Loucy (cell line): ENCODE results near the gene SLC35G2.

Experiments
- H2AFZ ChIP-seq: fragments of 200-600 bp; sonication (generic); 2 replicates; pipeline ENCODE4 v1.6.0; 2016; ENCODE audit warnings: antibody characterized with exemption, mild to moderate bottlenecking, low read length, moderate library complexity
- H3F3A ChIP-seq: fragments of 200-600 bp; 2 replicates; pipeline ENCODE4 v1.6.0; 2016; ENCODE audit warnings: antibody characterized with exemption, low read depth, mild to moderate bottlenecking
- H3K27me3 ChIP-seq: fragments of 200-600 bp; sonication (generic); 2 replicates; pipeline ENCODE4 v1.6.1; 2014; ENCODE audit warnings: low read length, mild to moderate bottlenecking; ENCODE audit not compliant: insufficient read depth, poor library complexity, severe bottlenecking
- H3K36me3 ChIP-seq: fragments of 200-600 bp; sonication (generic); 2 replicates; pipeline ENCODE4 v1.6.1; 2016; ENCODE audit warnings: low read length; ENCODE audit not compliant: insufficient read depth
- H3K4me1 ChIP-seq: fragments of 200-600 bp; sonication (generic); 2 replicates; pipeline ENCODE4 v1.5.1; 2014; ENCODE audit warnings: low read length, mild to moderate bottlenecking; ENCODE audit not compliant: insufficient read depth, poor library complexity, severe bottlenecking
- H3K4me2 ChIP-seq: fragments of 200-600 bp; sonication (generic); 2 replicates; pipeline ENCODE4 v1.6.0; 2014; ENCODE audit warnings: antibody characterized with exemption, low read length, low read depth, mild to moderate bottlenecking; ENCODE audit not compliant: poor library complexity, severe bottlenecking
- H3K4me3 ChIP-seq: fragments of 200-600 bp; sonication (generic); 2 replicates; pipeline ENCODE4 v1.5.1; 2014; ENCODE audit warnings: low read length, mild to moderate bottlenecking, mixed read lengths; ENCODE audit not compliant: poor library complexity, severe bottlenecking
- H3K79me2 ChIP-seq: fragments of 200-600 bp; sonication (generic); 2 replicates; pipeline ENCODE4 v1.6.1; 2014; ENCODE audit warnings: low read length; ENCODE audit not compliant: insufficient read depth
- H3K9ac ChIP-seq: fragments of 200-600 bp; sonication (generic); 2 replicates; pipeline ENCODE4 v1.6.0; 2014; ENCODE audit warnings: mild to moderate bottlenecking, low read depth, low read length, moderate library complexity; ENCODE audit not compliant: poor library complexity, severe bottlenecking
- H3K9me2 ChIP-seq: fragments of 200-600 bp; sonication (generic); replicated peaks from 2 replicates; pipeline ENCODE4 v1.6.1; 2016; ENCODE audit warnings: low read depth, low read length, mixed read lengths
- H3K9me3 ChIP-seq: fragments of 200-600 bp; sonication (generic); 2 replicates; pipeline ENCODE4 v1.6.1; 2014; ENCODE audit warnings: mild to moderate bottlenecking, antibody characterized with exemption, low read length, low read depth; ENCODE audit not compliant: insufficient read depth
- H4K20me1 ChIP-seq: fragments of 200-600 bp; sonication (generic); 2 replicates; pipeline ENCODE4 v1.6.0; 2014; ENCODE audit warnings: antibody characterized with exemption, low read length, mild to moderate bottlenecking; ENCODE audit not compliant: insufficient read depth, poor library complexity, severe bottlenecking
- CTCF ChIP-seq: fragments of 200-600 bp; sonication (generic); conservative IDR thresholded peaks from 2 replicates; pipeline ENCODE4 v1.5.1; 2014; ENCODE audit warnings: mild to moderate bottlenecking, antibody characterized with exemption, low read length
- EZH2phosphoT487 ChIP-seq: fragments of 200-600 bp; IDR thresholded peaks from 2 replicates; pipeline ENCODE4 v1.6.1; 2018; ENCODE audit warnings: antibody characterized with exemption, mild to moderate bottlenecking, moderate library complexity, borderline replicate concordance

SLC35G2 gene

GRCh38 chr3:136802481-136802996 is 16.4 kb upstream of the SLC35G2 start:
- Histone ChIP-seq H2AFZ (no peak overlapping the region), H3F3A (no peaks in the 10 kb centered on the region), H3K4me1 (no peaks in the 10 kb centered on the region)

GRCh38 chr3:136804141-136804540 is 14.8 kb upstream of the SLC35G2 start:
- Histone ChIP-seq H2AFZ (no peak overlapping the region), H4K20me1 (no peaks in the 10 kb centered on the region), H3K79me2 (no peaks in the 10 kb centered on the region), H3K9me2 (no peaks in the 10 kb centered on the region), H3K4me2 (no peak overlapping the region), H3F3A (no peaks in the 10 kb centered on the region), H3K9ac (no peak overlapping the region), H3K4me1 (no peaks in the 10 kb centered on the region), H3K9me3 (no peaks in the 10 kb centered on the region), H3K36me3 (no peaks in the 10 kb centered on the region), H3K27me3 (no peaks in the 10 kb centered on the region), H3K4me3 (no peak overlapping the region)
- no peak for TF ChIP-seq EZH2phosphoT487
- no peak for TF ChIP-seq CTCF

More at GRCh38 chr3:136802481-136802996, 16.4 kb upstream of the SLC35G2 start:
- TF ChIP-seq EZH2phosphoT487 (no peak), CTCF (no peak)
- Histone ChIP-seq H3K9me3 (no peaks in the 10 kb centered on the region), H3K27me3 (no peaks in the 10 kb centered on the region), H3K9ac (no peak overlapping the region), H3K4me3 (no peak overlapping the region), H3K79me2 (no peaks in the 10 kb centered on the region), H3K9me2 (no peaks in the 10 kb centered on the region), H3K4me2 (no peak overlapping the region), H3K36me3 (no peaks in the 10 kb centered on the region), H4K20me1 (no peaks in the 10 kb centered on the region)

GRCh38 chr3:136804813-136805212 is 14.1 kb upstream of the SLC35G2 start:
- TF ChIP-seq EZH2phosphoT487 = no peak
- TF ChIP-seq CTCF = no peak

More at GRCh38 chr3:136804813-136805212, 14.1 kb upstream of the SLC35G2 start:
- Histone ChIP-seq H3F3A (no peaks in the 10 kb centered on the region), H3K4me1 (no peaks in the 10 kb centered on the region), H2AFZ (no peak overlapping the region), H3K9me2 (no peaks in the 10 kb centered on the region), H3K9ac (no peak overlapping the region), H3K4me3 (no peak overlapping the region), H3K79me2 (no peaks in the 10 kb centered on the region), H3K4me2 (no peak overlapping the region), H3K9me3 (no peaks in the 10 kb centered on the region), H3K36me3 (no peaks in the 10 kb centered on the region), H4K20me1 (no peaks in the 10 kb centered on the region), H3K27me3 (no peaks in the 10 kb centered on the region)
